GM21737 (cell line): Measurements from ENCODE around the gene BARHL1.
"Not testable (repeated sequence)": the region's sequence is repeated elsewhere in the genome, so short reads cannot be mapped to it uniquely, and the experiment has no call there.

Experiments used
- ATAC-seq: cut with Tn5 transposase; IDR thresholded peaks from one replicate; pipeline ENCODE4 v1.9.1; 2021; ENCODE audit warnings: mild to moderate bottlenecking, moderate library complexity; ENCODE audit not compliant: unreplicated experiment

Gene BARHL1

DNA sequence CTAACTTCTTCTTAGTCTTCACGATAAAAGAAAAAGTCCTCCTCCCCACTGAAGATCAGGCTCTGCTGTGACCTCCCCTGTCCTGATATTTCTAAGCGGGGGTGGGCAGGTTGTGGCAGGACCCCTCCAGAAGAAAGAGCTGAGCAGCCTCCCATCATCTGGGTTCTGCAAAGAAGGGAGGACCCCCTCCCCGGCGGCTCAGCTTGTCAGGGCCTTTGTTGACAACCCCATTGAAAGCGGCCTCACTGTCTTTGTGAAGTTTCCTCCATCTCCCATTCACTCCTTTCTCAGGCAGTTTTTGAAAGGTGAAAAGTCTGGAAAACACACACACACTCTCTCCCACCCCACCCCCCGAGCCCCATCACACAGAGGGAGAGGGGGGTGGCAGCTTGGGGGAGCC lies 26.2 kb upstream of the BARHL1 start:
- no peak for ATAC-seq

- no peak for ATAC-seq
Measured at GRCh38 chr9:132556714-132557113, 25.7 kb upstream of the BARHL1 start.

- no peak for ATAC-seq
Measured at GRCh38 chr9:132557159-132557558, 25.2 kb upstream of the BARHL1 start.

DNA sequence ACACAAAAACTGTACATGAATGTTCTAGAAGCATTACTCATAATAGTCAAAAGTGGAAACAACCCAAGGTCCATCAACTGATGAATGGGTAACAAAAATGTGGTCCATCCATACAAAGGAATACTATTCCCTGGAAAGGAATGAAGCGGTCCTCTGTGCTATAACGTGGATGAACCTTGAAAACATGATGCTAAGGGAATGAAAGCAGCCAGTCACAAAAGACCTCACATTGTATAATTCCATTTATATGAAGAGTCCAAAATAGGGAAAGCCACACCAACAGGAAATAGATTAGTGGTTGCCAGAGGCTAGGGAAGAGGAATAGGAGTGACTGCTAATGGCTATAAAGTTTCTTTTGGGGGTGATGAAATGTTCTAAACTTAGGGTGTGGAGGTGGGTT lies 22.7 kb upstream of the BARHL1 start:
- ATAC-seq = no peak

- ATAC-seq = no peak
Measured at GRCh38 chr9:132560616-132561202, 21.7 kb upstream of the BARHL1 start.

DNA sequence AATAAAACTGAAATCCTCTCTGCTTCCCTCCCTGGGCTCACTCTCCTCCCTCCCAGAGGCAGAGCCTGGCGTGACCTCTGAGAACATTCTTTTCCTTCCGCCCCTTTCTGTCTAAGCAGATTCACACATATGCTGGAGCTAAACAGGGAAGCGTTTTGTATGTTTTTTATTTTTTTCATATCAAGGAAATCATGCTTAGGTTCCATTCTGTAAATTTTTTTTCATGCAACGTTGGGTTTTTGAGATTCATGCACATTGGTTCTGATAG lies 20.2 kb upstream of the BARHL1 start:
- ATAC-seq = no peak

- ATAC-seq = no peak
Measured at GRCh38 chr9:132564526-132564925, 17.9 kb upstream of the BARHL1 start.

GRCh38 chr9:132568787-132569186 lies 13.6 kb upstream of the BARHL1 start:
- not testable (repeated sequence) for ATAC-seq

- no peak for ATAC-seq
Measured at GRCh38 chr9:132571806-132572600, 10.4 kb upstream of the BARHL1 start.

DNA sequence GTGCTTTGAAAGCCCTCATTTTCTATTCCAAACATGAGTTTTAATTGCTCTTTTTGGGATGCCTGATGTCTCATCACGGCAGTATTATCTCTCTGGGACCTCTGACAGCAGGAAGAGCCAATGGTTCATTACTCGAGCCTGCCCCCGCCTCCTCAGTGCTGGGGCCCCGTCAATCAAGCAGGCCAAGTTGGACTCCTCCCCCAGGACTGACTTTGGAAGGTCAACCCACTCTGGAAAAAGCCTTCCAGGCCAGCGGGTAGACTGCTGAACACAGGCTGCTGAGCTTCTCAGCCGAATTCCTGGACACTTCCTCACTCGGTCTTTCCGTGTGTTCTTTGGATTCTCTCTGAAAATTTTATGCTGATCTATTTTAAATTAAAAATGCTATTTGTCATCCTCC lies 9.5 kb upstream of the BARHL1 start:
- ATAC-seq = no peak

GRCh38 chr9:132575005-132575609 lies 7.3 kb upstream of the BARHL1 start:
- ATAC-seq = no peak

GRCh38 chr9:132575811-132576210 lies 6.6 kb upstream of the BARHL1 start:
- no peak for ATAC-seq

DNA sequence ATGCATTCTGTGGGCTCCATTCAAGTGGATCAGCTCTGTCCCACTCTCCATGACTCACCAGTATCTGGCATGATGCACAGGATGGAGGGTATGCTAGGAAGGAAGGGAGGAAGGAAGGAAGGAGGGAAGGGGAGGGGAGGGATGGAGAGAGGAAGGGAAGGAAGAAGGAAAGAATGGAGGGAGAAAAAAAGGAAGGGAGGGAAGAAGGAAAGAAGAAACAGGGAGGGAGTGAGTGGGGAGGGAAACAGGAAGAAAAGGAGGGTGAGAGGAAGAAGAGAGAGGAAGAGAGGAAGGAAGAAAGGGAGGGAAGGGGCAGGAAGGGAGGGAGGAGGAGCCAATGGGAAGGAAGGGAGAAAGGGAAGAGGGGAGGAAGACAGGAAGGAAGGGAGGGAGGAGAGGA lies 5.3 kb upstream of the BARHL1 start:
- ATAC-seq = no peak

GRCh38 chr9:132578367-132578932 lies 4.0 kb upstream of the BARHL1 start:
- ATAC-seq = no peak

DNA sequence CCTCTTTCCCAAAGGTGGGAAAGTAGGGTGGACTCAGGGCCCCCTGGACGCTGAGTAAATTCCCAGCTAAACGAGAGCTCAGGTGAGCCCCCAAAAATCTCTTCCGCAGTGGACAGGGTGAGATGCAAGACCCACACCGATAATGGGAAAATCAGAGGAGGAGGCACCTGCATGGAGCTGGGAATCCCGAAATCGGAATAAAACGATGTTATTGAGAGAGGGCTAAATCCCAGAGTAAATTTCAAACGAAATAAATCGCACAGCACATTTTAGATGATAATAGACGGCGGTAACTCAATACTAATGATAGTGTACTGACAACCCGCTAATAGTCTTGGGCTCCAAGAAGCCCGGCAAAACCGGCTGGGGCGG lies 3.0 kb upstream of the BARHL1 start:
- ATAC-seq = no peak

- ATAC-seq = no peak
Measured at GRCh38 chr9:132582786-132583583, 579 bp downstream of the BARHL1 start.

- ATAC-seq = no peak
Measured at GRCh38 chr9:132583584-132584304, 1.3 kb downstream of the BARHL1 start.

DNA sequence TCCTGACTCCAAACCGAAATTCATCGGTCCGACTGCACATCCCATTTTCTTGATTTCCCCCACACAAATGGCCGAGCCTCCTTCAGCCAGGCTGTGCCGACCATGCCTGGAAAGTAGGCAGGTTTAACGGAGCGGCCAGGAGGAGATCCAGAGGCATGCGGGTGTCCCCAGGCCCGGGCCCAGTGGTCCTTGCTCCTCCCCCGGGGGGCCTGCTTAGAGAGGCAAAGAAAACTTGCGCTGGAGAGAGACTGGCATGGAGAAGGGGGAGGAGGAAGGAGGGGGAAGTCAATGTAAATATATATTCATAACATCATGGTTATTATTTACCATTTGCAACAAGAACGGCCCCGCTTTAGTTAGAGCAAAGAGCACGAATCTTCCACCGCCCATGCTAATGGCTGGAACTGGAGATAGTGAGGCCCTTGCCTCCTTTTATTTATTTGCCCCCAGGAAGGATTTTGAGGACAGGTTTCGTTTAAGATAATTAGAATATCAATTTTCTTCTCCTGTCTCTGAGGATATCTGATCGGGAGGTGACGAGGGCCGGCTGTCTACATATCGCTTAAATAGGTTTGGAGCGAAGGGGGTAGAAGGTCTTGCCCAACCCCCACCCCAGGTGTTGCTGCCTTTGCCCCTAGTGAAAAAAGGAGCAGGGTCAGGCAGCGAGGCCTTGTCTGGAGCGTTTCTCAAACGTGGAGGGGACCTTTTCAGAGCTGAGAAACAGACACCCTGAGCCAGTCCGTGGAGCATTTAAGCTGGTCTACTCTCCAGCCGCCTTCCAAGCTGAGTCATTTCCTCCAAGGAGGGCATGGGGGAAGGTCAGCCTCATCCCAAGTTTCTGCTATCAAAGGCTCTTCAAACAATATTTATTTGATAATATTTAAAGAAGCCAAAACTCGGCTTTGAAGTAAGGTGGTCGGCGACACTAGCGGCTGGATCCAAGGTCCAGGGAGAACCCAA lies 2.5 kb downstream of the BARHL1 start:
- no peak for ATAC-seq

DNA sequence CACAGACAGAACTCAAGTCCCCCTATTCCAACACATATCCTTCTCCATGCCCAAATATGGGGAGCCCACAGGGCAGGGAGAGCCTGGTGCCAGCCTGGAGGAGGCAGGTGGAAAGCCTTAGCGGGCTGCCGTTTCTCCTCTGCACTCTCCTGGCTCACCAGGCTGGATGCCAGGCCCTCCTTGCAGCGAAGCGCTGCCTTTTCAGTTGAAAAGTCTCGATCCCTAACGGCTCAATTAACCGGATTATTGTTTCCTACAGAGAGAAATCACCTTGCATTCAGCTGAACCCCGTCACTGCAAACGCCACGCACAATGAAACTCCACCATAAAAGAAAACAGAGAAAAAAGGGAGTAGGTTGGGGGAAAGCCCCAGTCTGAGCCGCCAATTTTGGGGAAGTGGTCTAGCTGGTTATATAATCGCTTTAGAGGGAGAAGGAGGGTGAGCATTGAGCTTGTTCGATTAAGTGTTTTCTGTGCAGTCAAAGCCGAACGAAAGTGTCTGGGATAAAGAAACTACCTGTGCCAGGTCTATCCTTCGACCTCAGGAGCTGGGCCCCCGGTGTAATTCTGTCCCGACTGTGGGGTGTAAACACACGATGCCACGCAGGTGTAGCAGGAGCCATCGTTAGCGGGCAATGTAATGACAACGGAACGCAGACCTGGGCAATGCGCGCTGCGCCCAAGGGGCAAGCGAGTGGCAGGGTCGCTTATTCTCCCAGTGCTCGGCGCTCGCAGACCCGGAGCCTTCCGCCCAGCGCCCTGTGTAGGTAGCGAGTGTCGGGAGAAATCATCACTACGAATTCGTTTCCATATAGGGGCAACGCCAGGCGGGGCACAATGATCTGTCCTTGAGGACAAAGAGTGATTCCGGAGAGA lies 3.8 kb downstream of the BARHL1 start:
- no peak for ATAC-seq
